T-helper 1 cell treated with Interleukin-12 subunit alpha and Interleukin-12 subunit beta and Interleukin-4 antibody, amounts not matched to agents 30 ng/mL and 1 ng/mL, for 36 hours (primary cell): ENCODE data around the gene HMCN2. TPM values are rescaled to one million over a fixed set of nuclear protein-coding genes. Genes with fewer than 3 reads are reported as not detected.

Source experiments
- intact Hi-C: fragments of 100-400 bp; cut with micrococcal nuclease; formaldehyde crosslinking; loops from one replicate; pipeline ENCODE4 v1.15.1; 2024
- total RNA-seq: library from RNA; stranded (reverse); gene quantifications from 2 replicates; pipeline ENCODE4 v1.2.3, GENCODE V29; 2022

Gene HMCN2
- total RNA-seq, 1 donor from 2014 or later, result not detected

GRCh38 chr9:130405657-130406257 lies 140.2 kb downstream of the HMCN2 start:
- intact Hi-C loops, result no loop called here

DNA sequence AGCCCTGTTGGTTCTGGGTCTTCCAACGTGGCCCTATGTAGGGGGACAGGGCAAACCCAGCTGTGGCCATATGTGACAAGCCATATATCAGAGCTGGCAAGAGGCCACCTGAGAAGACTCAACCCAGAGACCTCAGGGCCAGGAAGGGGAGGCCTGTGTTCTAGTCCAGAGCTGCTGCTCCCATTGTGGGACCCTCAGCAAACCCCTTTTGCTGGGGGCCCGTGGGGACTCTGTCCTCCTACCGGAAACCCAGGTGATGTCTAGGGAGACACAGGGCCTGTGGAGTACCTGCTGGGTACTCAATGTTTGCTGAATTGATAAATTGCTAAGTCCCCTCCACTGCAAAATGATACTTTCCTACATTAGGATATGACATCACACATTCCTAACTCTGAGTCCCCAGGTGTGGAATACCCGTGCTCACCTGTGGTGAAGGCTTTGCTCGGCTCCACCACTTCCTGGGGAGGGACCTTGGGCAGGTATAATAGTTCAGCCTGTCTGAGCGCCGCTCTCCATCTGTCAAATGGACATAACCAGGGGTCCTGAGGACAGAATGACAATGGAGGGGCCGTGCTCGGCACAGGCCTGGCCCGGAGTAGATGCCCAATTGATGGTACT lies 140.8 kb downstream of the HMCN2 start:
- intact Hi-C loops, result no loop called here

- intact Hi-C loops, result no loop called here
These were observed 142.5 kb downstream of the HMCN2 start for GRCh38 chr9:130407916-130408663.

GRCh38 chr9:130408669-130409068 lies 143.1 kb downstream of the HMCN2 start:
- intact Hi-C loops, result no loop called here

DNA sequence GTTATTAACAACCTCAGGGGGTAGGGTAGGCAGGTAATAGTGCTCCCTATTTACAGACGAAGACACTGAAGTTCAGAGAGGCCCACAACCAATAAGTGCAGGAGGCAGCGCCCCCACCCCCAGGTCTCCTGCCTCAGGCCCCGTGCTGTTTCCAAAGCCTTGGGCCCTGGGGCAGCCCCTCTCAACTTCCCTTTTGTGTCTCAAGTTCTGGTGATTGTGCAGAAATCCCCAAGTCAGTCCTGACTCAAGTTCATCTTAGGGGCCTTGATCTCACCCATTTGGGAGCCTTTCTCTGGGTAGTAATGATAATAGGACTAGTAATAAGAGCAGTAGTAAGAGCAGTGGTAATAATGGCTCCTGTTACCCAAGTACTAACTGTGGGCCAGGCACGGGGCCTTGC lies 143.7 kb downstream of the HMCN2 start:
- intact Hi-C loops, result no loop called here

DNA sequence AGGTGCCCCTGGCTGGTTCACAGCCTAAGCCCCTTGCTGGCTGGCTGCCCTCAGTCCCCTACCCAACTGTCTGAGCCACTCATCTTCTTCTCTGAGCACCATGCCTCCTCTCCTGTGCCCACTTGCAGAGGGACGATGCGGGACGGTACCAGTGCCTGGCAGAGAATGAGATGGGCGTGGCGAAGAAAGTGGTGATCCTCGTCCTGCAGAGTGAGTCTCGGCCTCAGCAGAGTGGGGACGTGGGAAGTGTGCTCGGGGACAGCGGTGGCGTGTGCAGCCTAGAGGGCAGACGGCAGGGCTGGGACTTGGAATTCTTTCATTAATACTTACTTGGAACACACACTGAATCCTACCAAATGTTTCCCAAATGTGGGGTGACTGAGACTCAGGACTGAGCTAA lies 144.9 kb downstream of the HMCN2 start:
- intact Hi-C loops, result no loop called here

- intact Hi-C loops, result no loop called here
These were observed 146.0 kb downstream of the HMCN2 start for GRCh38 chr9:130411566-130411915.

GRCh38 chr9:130414081-130414731 lies 148.6 kb downstream of the HMCN2 start:
- intact Hi-C loops, result no loop called here

DNA sequence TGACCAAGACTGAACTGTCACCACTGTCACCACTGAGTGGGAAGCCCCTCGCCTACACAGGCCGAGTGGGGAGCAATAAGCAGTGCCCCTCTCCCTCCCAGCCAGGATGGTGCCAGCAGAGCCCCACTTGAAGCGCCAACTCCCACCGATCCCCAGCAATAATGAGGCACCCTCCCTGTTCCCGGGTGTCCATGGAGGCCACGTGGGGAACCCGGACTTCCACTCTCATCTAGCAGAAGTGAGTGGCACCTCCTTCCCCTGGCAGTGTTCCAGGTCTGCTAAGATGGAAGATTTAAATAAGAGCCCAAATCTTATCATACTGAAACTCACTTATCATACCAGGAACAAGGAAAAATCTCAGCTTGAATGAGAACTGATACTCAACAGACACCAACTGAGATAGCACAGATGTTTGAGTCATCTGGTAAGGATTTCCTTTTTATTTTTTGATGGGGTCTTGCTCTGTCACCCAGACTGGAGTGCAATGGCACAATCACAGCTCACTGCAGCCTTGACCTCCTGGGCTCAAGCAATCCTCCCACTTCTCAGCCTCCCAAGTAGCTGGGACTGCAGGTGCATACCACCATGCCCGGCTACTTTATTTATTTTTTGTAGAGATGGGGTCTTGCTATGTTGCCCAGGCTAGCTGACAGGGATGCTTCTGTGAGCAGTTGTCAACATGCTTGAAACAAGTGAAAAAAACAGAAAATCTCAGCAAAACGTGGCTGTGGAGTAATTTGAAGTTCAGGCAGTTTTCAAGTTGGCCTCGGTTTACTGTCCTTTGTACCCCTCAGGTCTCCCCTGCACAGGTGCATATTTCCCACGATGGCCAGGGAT lies 149.6 kb downstream of the HMCN2 start:
- intact Hi-C loops, result no loop called here

DNA sequence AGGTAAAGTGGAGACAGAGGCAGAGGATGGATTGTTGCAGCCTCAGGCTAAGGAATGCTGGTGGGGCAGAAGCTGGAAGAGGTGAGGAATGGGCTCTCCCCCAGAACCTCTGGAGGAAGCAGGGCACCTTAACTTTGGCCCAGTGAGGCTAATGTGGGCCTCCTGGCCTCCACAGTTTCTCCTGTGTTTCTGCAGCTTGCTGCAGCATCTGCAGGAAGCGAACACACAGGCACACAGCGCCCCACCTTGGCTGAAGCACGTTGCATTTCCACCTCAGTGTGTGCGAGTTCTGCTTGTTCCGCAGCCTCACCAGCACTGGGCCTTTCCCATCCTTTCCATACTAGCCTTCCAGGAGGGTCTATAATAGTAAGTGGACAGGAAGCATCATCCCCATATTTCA lies 152.0 kb downstream of the HMCN2 start:
- intact Hi-C loops, result no loop called here

DNA sequence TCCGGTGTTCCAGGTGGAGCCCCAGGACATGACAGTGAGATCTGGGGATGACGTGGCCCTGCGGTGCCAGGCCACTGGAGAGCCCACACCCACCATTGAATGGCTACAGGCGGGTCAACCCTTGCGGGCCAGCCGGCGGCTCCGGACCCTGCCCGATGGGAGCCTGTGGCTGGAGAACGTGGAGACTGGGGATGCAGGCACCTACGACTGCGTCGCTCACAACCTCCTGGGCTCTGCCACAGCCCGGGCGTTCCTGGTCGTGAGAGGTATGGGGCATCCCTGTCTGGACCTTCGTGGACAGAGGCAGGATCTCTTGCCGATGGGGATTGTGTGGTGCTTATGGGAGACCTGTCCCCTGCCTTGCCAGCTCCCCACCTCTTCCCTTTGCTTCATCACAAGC lies 153.2 kb downstream of the HMCN2 start:
- intact Hi-C loops, result no loop called here

DNA sequence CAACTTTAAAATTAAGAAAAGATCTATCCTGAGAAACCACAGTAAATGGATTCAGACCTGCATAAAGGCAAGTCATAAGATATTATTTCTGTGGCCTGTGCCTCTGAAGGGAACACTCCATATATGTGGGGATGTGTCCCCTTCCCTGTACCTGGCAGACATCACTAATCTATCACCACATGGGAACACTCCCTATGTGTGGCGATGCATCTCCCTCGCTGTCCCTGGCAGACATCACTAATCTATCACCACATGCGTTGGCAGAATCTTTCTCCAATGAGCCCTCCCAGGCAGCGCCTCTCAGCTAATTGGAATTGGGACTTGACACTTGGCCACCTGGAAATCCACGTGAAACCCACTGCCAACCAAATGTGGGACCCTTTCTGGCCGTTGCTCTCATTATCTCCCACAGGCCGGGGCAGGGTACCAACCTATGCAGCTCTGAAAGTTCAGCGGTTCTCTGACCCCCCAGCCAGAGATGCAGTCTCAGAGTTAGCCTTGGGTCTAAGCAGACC lies 154.0 kb downstream of the HMCN2 start:
- intact Hi-C loops, result no loop called here

- intact Hi-C loops, result no loop called here
These were observed 155.7 kb downstream of the HMCN2 start for GRCh38 chr9:130421154-130421801.

DNA sequence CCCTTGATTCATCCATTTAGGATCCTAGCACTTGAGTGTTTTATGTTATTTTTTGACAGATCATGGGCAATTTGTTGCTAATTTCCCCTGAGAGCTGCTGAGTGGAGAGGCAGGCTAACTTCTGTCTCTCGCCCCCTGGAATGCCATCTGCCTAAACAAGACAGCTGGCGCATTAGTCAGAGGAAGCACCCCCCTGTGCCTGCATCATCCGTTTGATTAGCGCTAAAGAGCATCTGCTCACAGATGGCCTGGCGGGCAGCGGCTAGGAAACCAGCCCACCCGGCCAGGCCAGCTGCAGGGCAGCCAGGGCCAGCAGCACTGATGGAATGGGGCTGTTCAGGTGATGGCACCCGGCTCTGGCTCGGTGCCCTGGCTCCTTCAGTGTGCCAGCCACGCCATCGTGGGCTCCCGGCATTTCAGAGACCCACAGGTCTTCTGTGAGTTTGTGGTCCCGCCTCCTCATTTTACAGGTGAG lies 156.3 kb downstream of the HMCN2 start:
- intact Hi-C loops, result no loop called here

DNA sequence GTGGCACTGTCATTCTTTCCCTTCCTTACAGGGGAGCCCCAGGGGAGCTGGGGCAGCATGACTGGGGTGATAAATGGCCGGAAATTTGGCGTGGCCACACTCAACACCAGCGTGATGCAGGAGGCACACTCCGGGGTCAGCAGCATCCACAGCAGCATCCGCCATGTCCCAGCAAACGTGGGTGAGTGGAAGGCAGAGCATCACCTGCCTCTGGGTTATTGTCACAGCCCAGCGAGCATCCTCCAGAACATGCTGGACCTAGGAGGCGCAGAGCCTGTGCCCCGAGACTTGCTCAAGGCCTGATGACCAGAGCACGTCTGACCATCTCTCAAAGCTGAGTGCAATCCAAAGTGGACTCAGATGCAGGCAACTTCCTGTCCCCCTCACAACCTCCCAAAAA lies 157.0 kb downstream of the HMCN2 start:
- intact Hi-C loops, result no loop called here

DNA sequence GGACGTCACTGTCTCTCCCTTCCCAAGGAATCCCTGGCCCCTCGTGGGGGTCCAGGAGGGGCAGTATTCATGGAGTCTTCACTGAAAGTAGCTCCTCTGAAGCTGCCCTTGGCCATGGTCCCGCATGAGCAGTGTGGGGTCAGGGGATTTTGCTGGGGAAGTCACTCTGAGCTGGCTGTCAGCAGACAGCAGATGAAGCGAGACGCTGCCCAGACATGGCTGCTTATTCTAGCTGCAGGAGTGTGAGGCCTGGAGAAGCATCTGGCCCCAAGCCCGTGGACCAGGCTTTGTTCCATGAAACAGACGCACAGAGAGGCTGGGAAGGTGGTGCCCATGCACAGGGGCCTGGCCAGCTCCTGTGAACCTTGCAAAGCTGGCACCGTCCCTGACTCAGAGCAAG lies 157.7 kb downstream of the HMCN2 start:
- intact Hi-C loops, result no loop called here

DNA sequence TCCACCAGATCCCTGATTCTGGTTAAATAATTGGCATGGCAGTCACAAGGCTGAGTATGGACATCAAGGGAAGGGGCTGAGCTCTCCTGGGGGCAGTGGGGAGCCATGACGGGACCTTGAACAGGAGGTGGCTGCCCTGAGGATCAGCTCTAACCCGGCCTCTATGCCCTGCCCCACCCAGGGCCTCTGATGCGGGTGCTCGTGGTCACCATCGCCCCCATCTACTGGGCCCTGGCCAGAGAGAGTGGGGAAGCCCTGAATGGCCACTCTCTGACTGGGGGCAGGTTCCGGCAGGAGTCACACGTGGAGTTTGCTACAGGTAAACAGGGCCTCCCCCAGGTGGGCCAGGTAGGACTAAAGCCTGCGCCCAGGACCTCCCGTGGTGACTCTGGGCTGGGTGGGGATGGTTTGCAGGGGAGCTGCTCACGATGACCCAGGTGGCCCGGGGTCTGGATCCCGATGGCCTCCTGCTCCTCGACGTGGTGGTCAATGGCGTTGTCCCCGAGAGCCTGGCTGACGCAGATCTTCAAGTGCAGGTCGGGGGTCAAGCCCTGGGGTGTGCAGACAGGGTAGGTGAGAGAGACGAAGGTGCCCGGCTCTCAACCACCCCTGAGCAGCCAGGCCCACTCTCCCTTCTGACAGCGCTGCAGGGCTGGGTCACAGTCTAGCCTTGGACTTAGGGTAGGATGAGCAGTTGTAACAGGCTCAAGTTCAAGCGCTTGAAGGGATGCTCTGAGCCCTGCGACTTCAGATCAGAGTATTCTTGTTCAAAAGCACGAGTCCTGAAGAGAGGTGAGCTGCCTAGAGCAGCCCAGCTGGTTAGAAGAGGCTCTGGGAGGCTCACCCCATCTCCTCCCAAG lies 159.3 kb downstream of the HMCN2 start:
- intact Hi-C loops, result no loop called here

- intact Hi-C loops, result no loop called here
These were observed 160.3 kb downstream of the HMCN2 start for GRCh38 chr9:130425741-130426466.

GRCh38 chr9:130426467-130426773 lies 160.9 kb downstream of the HMCN2 start:
- intact Hi-C loops, result no loop called here
